GM13976 (cell line): ENCODE measurements around the gene LYST.

Experiments used
- DNase-seq: peaks from one replicate; pipeline ENCODE4 v3.0.0; 2012; ENCODE audit warnings: low spot score
- in situ Hi-C: fragments of 300-500 bp; cut with MboI; formaldehyde crosslinking; loops from one replicate; pipeline ENCODE4 v1.12.0; 2022; ENCODE audit warnings: low sequenced_read_pairs, mixed read lengths, inconsistent platforms; ENCODE audit not compliant: unreplicated experiment
- TF ChIP-seq, protein P1 (sequence below): IDR thresholded peaks from 2 replicates; pipeline ENCODE4 v1.5.1; 2012; ENCODE audit warnings: borderline replicate concordance, mild to moderate bottlenecking; ENCODE audit not compliant: insufficient read depth; ENCODE audit errors: extremely low read depth, missing control alignments, control extremely low read depth

Gene LYST

DNA sequence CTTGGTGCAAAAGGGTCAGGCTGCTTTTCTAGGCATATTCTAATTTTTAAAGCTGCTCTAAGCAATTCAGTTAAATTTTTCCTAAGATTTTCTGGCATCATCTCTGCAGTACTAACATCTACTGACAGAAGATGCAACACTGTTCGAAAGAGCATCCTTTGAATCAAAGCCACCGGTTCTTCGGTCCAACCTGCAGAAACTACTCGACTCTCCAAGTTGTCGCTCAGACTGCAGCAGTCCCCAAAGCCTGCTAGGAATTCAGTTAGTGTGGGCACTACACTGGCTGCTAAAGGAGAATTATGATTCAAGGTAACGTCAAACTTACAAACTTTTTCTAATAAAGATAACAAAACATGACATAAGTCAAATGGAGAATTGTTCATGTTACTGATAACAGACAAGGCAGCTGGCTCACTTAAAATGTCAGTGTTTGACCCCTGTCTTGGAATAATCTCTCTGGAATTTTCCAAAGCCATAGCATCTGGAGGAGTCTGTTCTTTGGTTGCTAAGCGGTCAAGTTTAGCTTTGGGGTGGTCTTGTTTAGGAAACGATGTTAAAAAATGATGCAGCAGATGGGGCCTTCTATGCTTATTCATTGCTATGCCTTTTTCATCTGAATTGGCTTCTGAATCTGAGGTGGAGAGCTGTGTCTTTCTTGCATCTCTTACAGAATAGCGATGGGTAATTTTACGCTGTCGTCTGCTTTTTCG, 56.9 kb downstream of the LYST start:
- in situ Hi-C loops = no loop called here
- no peak for DNase-seq
- TF ChIP-seq, protein P1, sequence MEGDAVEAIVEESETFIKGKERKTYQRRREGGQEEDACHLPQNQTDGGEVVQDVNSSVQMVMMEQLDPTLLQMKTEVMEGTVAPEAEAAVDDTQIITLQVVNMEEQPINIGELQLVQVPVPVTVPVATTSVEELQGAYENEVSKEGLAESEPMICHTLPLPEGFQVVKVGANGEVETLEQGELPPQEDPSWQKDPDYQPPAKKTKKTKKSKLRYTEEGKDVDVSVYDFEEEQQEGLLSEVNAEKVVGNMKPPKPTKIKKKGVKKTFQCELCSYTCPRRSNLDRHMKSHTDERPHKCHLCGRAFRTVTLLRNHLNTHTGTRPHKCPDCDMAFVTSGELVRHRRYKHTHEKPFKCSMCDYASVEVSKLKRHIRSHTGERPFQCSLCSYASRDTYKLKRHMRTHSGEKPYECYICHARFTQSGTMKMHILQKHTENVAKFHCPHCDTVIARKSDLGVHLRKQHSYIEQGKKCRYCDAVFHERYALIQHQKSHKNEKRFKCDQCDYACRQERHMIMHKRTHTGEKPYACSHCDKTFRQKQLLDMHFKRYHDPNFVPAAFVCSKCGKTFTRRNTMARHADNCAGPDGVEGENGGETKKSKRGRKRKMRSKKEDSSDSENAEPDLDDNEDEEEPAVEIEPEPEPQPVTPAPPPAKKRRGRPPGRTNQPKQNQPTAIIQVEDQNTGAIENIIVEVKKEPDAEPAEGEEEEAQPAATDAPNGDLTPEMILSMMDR = no peak

DNA sequence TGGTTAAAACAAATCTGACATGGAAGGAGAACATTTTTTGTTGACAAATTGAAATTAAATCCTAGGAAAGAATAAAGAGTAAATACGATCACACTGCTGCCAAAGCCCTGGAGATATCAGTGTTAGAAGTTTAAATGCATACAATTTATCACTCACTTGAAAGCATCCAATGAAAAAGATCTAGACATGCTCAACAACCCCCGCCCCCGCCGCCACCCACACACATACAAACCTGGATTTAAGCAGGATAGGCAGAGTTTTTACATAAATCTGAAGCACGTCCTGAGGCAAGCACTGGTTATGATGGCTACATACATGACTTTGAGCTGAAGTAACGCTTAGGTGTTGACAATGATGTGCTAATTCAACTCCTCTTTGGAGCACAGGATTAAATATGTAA, 58.5 kb downstream of the LYST start:
- TF ChIP-seq, protein P1 = no peak
- in situ Hi-C loops = no loop called here
- DNase-seq = no peak

DNA sequence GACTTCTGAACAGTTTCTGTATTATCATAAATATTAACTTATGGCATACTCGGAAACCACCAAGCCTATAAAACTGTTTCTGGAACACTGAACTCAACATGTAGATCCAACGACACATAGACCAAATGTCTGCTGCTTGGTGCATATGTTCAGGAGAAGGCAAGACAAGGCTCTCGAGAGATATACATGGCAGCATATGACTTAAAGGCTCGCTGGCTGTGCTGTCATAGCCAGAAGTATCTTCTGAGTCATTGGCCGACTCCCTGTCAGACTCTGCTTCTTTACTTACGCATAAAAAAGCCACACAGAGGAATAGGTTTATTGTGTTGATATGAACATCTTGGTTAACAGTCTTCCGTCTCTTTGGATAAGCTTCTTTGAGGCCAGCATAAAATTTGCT, 60.6 kb downstream of the LYST start:
- in situ Hi-C loops = no loop called here
- TF ChIP-seq, protein P1 = no peak
- DNase-seq = no peak

DNA sequence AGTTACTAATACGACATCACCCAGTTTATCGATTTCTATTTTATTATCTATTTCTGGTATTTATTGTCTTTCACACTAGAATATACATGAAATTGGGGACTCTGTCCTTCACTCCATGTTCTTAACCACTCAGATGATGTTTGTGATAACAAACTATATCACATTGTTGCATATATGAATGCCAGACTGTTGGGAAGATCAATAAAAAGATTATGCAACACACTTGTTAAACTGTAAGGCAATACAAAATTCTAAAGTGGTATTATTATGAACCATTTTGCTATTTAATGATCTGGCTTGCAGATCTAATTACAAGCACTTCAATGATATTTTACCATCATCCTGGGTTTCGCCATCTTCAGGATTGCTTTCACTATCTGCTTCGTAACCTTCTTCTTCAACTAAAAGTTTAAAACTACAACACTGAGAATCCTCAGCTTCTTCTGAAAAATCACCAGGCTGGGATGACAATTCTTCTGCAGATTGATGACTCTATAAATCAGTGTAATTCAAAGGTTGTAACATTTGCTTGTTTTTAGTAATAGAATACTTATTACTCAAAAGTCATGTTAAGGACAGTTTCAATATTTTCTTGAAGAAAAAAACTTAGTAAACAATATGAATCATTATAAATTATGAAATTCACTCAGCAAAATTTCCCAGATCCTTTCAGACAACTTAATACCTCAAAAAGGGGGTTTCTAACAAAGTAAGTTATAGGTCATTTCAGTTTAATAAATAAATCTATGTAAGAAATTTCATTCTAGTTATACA, 63.9 kb downstream of the LYST start:
- in situ Hi-C loops = no loop called here
- DNase-seq = no peak
- TF ChIP-seq, protein P1 = no peak

DNA sequence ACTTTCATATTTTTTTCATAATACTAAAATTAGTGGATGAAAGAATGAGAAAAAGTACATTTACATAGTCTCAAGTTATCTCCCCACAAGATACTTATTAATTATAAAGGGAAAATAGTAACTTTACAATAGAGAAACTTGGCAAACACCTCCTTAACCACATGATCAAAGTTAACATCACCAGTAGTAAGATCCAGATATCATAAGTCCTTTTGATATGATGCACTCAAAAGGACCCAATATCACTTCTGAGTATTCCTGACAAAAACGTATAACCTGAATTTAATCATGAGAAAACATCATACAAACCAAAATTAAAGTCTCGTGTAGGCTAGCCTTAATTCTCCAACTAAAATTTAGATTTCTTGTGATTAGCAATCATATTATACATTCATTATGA, 67.4 kb downstream of the LYST start:
- in situ Hi-C loops = loop anchor here (25.0 kb wide), 2 partner anchors 287 to 687 kb away; partner anchors contain the start of gene B3GALNT2
- TF ChIP-seq, protein P1 = no peak
- no peak for DNase-seq

DNA sequence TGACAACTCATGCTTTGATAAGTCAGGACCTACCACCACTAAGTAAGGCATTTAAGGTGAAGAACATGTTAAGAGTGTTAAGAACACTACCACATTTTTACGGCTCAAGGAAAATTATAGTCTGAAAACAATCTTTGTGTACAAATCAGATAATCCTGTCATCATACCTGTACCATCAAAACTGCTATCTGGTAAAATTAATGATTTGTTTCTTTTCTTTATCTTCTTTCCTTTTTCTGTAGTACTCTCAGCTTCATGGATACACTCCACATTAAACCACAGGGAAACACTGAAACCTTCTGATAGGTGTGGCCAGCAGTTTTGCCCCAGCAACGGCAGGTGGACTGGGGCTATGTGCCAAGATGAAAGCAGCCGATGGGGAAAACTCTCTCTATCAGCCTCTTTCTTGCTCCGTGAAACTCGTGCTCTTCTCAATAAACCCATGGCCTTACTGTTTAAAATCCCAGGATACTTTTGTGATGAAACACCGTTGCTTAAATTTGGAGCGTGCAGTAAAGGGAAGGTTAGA, 75.1 kb downstream of the LYST start:
- TF ChIP-seq, protein P1 = no peak
- DNase-seq = no peak
- in situ Hi-C loops = loop anchor here (25.0 kb wide), 2 partner anchors 279 to 679 kb away; partner anchors contain the start of gene B3GALNT2
